Adipocyte (in vitro differentiated cells): ENCODE data around the gene IGSF8.

Experiments
- DNase-seq: peaks from one replicate; pipeline ENCODE4 v3.0.0-alpha.2; 2015; ENCODE audit warnings: low read depth
- H3K27me3 ChIP-seq: replicated peaks from 2 replicates; pipeline ENCODE4 v1.7.0; 2013; ENCODE audit warnings: mild to moderate bottlenecking, low read length, moderate library complexity; ENCODE audit not compliant: control insufficient read depth, insufficient read depth
- H3K36me3 ChIP-seq: 2 replicates; pipeline ENCODE4 v1.7.0; 2013; ENCODE audit warnings: low read length, mild to moderate bottlenecking, moderate library complexity; ENCODE audit not compliant: control insufficient read depth, insufficient read depth, severe bottlenecking
- H3K4me1 ChIP-seq: 2 replicates; pipeline ENCODE4 v1.7.0; 2013; ENCODE audit warnings: mild to moderate bottlenecking, low read length, moderate library complexity; ENCODE audit not compliant: control insufficient read depth, insufficient read depth
- H3K4me3 ChIP-seq: 2 replicates; pipeline ENCODE4 v1.7.0; 2013; ENCODE audit warnings: mild to moderate bottlenecking, low read length, moderate library complexity
- H3K9ac ChIP-seq: 2 replicates; pipeline ENCODE4 v1.7.0; 2013; ENCODE audit warnings: mild to moderate bottlenecking, low read length, moderate library complexity
- H3K9me3 ChIP-seq: 2 replicates; pipeline ENCODE4 v1.7.0; 2013; ENCODE audit warnings: mild to moderate bottlenecking, low read length, moderate library complexity; ENCODE audit not compliant: control insufficient read depth

IGSF8 gene, protein sequence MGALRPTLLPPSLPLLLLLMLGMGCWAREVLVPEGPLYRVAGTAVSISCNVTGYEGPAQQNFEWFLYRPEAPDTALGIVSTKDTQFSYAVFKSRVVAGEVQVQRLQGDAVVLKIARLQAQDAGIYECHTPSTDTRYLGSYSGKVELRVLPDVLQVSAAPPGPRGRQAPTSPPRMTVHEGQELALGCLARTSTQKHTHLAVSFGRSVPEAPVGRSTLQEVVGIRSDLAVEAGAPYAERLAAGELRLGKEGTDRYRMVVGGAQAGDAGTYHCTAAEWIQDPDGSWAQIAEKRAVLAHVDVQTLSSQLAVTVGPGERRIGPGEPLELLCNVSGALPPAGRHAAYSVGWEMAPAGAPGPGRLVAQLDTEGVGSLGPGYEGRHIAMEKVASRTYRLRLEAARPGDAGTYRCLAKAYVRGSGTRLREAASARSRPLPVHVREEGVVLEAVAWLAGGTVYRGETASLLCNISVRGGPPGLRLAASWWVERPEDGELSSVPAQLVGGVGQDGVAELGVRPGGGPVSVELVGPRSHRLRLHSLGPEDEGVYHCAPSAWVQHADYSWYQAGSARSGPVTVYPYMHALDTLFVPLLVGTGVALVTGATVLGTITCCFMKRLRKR

DNA sequence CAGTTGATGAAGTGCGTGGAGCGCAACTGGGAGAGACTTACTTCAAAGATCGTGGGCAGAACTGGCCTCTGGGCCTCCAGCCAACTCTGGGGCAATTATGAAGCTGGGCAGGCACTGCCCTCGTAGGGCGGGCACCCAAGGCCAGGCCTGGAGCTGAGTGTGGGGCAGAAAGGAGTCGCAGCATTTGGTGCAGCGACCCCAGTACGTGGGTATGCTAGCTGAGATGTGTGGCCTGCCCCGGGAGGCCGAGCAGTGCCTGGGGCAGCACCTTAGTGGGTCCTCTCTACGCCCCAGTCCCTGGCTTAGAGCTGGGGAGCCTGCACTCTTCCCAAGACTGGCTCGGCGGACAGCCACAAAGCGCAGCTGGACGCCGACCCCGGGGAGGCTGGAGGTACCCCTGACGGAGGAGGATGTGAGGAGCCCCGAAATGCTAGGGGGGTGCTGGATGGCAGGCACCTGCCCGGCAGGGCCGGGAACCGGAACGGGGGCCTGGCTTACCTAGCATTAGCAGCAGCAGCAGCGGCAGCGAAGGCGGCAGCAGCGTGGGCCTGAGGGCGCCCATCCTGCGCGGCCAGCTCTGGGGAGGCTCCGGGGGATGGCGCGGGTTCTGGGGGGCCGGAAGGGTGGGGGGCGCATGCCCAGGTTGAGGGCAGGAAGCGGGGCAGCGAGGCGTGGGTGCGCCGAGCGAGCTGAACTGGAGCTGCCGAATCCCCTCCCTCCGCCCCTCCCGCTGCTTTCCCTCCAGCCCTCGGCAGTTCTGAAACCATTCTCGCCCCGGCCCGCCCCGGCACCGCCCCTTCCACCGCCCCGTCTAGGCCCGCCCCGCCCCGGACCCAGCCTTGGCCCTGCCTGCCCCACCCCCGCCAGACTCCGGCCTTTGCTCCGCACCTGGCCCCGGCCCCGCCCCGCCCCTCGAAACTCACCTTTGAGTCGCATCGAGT is at the start of gene IGSF8:
IGSF8 (minus strand) TSS at position 709 of the 941 bp plus-strand sequence; CDS start at position 562, 147 bp downstream.
- peaks cover 33% of the 10 kb centered on the region for H3K4me1 ChIP-seq

DNA sequence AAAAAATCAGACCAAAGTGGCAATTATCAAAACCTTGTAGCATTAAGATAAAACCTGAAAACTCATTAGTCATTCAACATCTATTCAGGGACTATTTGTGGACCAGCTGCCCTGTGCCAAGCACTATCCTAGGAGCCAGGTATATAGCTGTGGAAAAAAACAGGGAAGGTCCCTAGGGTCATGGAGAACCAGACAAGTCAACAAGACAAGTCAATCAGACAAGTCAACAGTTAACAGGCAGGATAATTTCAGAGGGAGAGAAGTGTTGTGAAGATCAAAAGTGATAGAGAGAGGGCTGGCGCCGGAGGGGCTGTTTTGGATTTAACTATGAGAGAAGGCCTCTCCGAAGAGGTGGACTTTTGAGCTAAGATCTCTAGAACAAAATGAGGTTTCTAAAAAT is 49.7 kb upstream of the IGSF8 start:
- Histone ChIP-seq H3K27me3 (no peaks in the 10 kb centered on the region), H3K4me3 (no peak overlapping the region), H3K4me1 (peaks cover 25% of the 10 kb centered on the region), H3K36me3 (no peaks in the 10 kb centered on the region), H3K9me3 (no peaks in the 10 kb centered on the region), H3K9ac (no peak overlapping the region)
- DNase-seq, result no peak

More for the DNA sequence above, at the start of gene IGSF8:
- Histone ChIP-seq H3K9me3 (no peaks in the 10 kb centered on the region), H3K27me3 (no peaks in the 10 kb centered on the region), H3K9ac (peak within 1 kb of the TSS; percentile 87), H3K4me3 (peak within 1 kb of the TSS; percentile 83), H3K36me3 (peaks cover 15% of the 10 kb centered on the region)
- peak; percentile 93 for DNase-seq

DNA sequence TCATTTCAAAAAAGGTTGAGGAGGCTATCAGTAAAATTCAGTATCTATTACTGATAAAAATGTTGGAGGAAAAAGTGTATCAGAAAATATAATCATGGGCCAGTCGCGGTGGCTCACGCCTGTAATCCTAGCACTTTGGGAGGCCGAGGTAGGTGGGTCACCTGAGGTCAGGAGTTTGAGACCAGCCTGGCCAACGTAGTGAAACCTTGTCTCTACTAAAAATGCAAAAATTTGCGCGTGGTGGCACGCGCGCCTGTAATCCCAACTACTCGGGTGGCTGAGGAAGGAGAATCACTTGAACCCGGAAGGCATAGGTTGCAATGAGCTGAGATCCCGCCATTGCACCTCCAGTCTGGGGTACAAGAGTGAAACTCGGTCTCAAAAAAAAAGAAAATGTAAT is 47.7 kb upstream of the IGSF8 start:
- H3K9ac ChIP-seq, result no peak overlapping the region
- H3K27me3 ChIP-seq, result peaks cover 6% of the 10 kb centered on the region
- DNase-seq, result no peak
- no peak overlapping the region for H3K4me3 ChIP-seq
- no peaks in the 10 kb centered on the region for H3K36me3 ChIP-seq
- H3K4me1 ChIP-seq, result peaks cover 25% of the 10 kb centered on the region
- H3K9me3 ChIP-seq, result no peaks in the 10 kb centered on the region

DNA sequence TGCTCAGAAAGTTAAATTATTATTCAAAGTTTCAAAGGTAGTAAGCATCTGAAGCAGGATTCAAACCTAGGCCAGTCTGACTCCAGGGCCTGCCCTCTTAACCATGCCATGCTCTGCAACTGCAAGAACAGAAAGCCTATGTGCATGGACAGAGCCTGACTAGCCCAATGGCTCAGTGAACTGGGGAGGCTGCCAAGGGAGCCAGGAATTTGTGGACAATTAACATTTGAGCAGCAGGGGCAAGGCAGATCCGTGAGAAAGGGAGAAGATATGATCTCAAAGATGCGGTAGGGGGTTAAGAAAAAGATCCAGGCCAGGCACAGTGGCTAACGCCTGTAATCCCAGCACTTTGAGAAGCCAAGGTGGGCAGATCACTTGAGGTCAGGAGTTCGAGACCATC is 46.5 kb upstream of the IGSF8 start:
- H3K9ac ChIP-seq, result no peak overlapping the region

DNA sequence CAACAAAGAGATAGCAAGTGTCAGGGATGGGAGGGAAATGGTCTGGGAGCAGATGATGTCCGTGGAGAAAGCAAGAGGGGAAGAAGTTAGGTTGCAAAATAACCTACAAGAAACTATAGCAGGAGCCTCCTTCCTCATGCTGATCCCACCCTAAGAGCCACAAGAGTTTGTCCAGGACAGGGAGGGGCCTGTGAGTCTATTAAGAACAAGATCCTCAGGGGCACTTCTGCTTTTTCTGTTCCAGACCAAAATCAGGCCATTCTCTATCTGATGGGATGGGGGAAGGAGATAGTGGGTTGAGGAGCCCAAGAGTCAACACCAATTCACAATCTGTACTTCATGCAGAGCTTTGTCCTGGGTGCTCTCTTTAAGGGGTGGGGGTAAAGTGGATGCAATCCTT is 45.3 kb upstream of the IGSF8 start:
- Histone ChIP-seq H3K4me1 (peaks cover 10% of the 10 kb centered on the region), H3K36me3 (no peaks in the 10 kb centered on the region), H3K9ac (no peak overlapping the region), H3K9me3 (no peaks in the 10 kb centered on the region), H3K27me3 (peaks cover 7% of the 10 kb centered on the region), H3K4me3 (no peak overlapping the region)
- DNase-seq, result no peak

More for the DNA sequence above, 46.5 kb upstream of the IGSF8 start:
- no peaks in the 10 kb centered on the region for H3K9me3 ChIP-seq
- H3K36me3 ChIP-seq, result no peaks in the 10 kb centered on the region
- H3K27me3 ChIP-seq, result peaks cover 7% of the 10 kb centered on the region
- no peak overlapping the region for H3K4me3 ChIP-seq
- DNase-seq, result peak; percentile 47
- peaks cover 21% of the 10 kb centered on the region for H3K4me1 ChIP-seq

DNA sequence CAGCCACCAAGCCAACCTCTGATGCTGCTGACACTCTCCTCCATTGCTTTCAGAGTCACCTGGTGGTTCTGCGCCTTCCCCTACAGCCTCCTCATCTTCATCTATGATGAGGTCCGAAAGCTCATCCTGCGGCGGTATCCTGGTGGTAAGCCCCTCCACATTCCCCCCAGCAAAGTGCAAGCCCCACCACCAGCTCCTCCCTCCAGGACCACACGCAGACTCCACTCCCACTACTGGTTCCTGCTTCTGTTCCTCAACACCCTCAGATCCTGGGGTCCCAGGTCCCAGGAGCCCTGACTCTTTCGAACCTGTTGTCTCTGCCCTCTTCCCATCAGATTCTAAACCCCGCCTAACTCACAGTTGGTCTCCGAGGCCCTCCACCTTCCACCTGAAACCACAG is 41.4 kb upstream of the IGSF8 start:
- peaks cover 10% of the 10 kb centered on the region for H3K4me1 ChIP-seq
- no peak for DNase-seq
- peaks cover 14% of the 10 kb centered on the region for H3K27me3 ChIP-seq
- H3K36me3 ChIP-seq, result no peaks in the 10 kb centered on the region
- no peak overlapping the region for H3K9ac ChIP-seq
- H3K4me3 ChIP-seq, result no peak overlapping the region
- no peaks in the 10 kb centered on the region for H3K9me3 ChIP-seq

DNA sequence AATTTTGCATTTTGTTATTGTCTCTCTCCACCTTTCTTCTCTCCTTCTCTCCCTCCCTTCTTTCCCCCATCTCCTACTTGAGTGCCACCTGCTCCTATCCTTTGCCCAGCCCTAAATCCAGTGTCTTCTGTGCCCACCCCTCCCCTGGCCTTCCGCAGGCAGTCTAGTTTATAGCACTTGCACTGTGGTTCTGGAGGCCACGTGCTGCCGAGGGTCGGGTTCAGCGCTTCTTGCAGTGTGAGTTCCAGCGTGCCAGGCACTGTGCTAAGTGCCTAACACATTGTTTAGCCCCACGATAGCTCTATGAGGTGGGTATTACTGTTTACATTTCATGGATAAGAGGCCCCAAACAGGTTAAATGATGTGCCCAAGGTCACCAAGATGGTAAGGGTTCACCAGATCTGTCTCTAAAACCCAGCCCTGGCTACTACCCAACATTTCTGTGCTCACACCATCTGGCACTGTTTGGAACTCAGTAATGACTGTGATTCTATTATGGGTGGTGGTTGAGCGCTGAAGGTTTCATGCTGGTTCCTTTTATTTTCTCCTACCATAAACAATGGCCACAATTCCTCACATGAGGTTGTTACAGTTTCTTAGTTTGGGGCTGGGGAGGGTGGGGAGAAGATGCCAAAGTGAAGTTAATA is 38.9 kb upstream of the IGSF8 start:
- Histone ChIP-seq H3K36me3 (no peaks in the 10 kb centered on the region), H3K4me3 (no peak overlapping the region), H3K9me3 (no peaks in the 10 kb centered on the region), H3K4me1 (peaks cover 2% of the 10 kb centered on the region), H3K9ac (no peak overlapping the region), H3K27me3 (peaks cover 16% of the 10 kb centered on the region)
- DNase-seq, result no peak

DNA sequence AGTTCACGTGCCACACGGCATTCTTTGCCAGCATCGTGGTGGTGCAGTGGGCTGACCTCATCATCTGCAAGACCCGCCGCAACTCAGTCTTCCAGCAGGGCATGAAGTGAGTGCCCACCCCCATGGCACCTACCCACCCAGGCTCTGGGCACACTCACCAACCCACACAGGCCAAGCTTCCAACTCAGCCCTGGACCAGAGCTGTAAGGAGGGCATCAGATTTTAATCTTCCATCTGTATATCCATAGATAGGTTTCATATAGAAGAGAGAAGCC is 38.4 kb upstream of the IGSF8 start:
- Histone ChIP-seq H3K27me3 (peaks cover 16% of the 10 kb centered on the region), H3K4me1 (peaks cover 7% of the 10 kb centered on the region), H3K4me3 (no peak overlapping the region), H3K9ac (no peak overlapping the region), H3K36me3 (no peaks in the 10 kb centered on the region), H3K9me3 (no peaks in the 10 kb centered on the region)
- DNase-seq, result no peak

DNA sequence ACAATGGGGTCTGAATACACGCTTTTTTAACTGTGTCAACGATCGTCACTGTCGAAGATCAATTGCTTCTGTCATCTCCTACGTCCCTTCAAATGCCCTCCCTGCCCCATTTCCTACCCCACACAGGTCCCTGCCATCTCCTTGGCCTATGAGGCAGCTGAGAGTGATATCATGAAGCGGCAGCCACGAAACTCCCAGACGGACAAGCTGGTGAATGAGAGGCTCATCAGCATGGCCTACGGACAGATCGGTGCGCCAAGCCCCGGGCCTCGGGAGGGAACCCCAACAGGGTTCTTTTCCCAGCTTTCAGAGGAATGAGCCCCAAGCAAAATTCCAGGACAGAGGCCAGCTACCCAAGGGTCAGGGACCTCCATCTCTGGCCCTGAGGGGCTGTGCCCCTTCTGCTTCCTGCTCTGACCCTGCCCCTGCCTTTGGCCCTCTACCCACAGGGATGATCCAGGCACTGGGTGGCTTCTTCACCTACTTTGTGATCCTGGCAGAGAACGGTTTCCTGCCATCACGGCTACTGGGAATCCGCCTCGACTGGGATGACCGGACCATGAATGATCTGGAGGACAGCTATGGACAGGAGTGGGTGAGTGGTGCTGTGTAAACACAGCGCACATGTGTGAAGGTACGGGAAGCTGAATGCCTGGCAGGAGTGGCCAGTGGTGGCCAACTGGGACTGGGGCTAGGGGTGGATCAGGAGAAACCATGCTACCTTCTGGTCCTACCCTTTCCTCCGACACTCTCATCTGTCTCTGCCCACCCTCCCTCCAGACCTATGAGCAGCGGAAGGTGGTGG is 37.9 kb upstream of the IGSF8 start:
- no peaks in the 10 kb centered on the region for H3K36me3 ChIP-seq
- DNase-seq, result no peak
- no peaks in the 10 kb centered on the region for H3K9me3 ChIP-seq
- no peak overlapping the region for H3K9ac ChIP-seq
- peaks cover 12% of the 10 kb centered on the region for H3K27me3 ChIP-seq
- no peak overlapping the region for H3K4me3 ChIP-seq
- H3K4me1 ChIP-seq, result peaks cover 12% of the 10 kb centered on the region

DNA sequence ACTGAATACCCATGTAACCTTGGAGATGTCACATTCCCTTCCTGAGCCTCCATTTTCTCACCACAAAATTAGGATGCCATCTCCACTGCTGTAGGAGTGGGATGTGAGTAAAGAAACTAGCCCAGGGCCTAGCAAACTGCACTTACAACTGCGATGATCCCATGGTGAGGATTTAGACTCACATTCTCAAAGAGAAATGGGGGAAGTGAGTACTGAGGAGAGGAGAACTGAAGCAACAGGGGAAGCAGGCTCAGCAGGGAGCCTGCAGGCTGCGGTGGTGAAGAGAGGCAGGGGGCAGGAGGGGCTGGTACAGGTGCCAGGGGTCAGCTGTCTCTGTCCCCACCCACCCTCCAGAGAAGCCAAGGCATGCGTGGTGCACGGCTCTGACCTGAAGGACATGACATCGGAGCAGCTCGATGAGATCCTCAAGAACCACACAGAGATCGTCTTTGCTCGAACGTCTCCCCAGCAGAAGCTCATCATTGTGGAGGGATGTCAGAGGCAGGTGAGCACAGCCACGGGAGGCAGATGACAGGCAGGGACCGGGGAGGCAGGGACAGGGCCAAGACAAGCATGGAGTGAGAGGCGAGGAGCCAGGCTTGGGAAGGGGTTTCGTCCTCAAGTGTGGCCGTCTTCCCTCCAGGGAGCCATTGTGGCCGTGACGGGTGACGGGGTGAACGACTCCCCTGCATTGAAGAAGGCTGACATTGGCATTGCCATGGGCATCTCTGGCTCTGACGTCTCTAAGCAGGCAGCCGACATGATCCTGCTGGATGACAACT is 36.6 kb upstream of the IGSF8 start:
- Histone ChIP-seq H3K36me3 (no peaks in the 10 kb centered on the region), H3K4me1 (peaks cover 23% of the 10 kb centered on the region), H3K9me3 (no peaks in the 10 kb centered on the region), H3K9ac (no peak overlapping the region), H3K4me3 (no peak overlapping the region), H3K27me3 (peaks cover 9% of the 10 kb centered on the region)
- no peak for DNase-seq
